HG03457 (cell line): Measurements from ENCODE around the gene F2.
"Not testable (repeated sequence)": the region's sequence is repeated elsewhere in the genome, so short reads cannot be mapped to it uniquely, and the experiment has no call there.

Source experiments
- ATAC-seq: cut with Tn5 transposase; IDR thresholded peaks from one replicate; pipeline ENCODE4 v1.9.1; 2021; ENCODE audit warnings: moderate number of reproducible peaks; ENCODE audit not compliant: unreplicated experiment

F2 gene

DNA sequence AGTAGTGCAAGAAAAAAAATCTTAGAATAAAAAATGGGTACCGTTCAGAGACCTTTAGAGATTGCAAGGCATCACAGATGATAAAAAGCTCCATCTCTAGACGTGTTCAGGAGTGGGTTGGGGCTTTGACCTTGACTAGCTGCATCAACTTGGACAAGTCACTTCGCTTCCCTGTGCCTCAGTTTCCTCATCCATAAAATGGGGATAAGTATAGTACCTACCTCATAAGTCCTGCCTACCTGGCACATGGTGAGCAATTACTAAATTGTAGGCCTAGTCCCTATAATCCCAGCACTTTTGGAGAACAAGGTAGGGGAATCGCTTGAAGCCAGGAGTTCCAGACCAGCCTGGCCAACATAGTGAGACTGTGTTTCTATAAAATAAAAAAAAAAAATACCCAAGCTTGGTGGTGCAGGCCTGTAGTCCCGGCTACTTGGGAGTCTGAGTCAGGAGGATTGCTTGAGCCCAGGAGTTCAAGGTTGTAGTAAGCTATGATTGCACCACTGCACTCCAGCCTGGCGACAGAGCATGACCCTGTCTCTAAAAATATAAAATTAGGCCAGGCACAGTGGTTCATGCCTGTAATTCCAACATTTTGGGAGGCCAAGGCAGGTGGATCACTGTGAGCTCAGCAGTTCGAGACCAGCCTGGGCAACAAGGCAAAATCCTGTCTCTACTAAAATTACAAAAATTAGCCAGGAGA, 6.0 kb upstream of the F2 start:
- ATAC-seq: no peak

GRCh38 chr11:46717825-46718154, 1.2 kb upstream of the F2 start:
- not testable (repeated sequence) for ATAC-seq

DNA sequence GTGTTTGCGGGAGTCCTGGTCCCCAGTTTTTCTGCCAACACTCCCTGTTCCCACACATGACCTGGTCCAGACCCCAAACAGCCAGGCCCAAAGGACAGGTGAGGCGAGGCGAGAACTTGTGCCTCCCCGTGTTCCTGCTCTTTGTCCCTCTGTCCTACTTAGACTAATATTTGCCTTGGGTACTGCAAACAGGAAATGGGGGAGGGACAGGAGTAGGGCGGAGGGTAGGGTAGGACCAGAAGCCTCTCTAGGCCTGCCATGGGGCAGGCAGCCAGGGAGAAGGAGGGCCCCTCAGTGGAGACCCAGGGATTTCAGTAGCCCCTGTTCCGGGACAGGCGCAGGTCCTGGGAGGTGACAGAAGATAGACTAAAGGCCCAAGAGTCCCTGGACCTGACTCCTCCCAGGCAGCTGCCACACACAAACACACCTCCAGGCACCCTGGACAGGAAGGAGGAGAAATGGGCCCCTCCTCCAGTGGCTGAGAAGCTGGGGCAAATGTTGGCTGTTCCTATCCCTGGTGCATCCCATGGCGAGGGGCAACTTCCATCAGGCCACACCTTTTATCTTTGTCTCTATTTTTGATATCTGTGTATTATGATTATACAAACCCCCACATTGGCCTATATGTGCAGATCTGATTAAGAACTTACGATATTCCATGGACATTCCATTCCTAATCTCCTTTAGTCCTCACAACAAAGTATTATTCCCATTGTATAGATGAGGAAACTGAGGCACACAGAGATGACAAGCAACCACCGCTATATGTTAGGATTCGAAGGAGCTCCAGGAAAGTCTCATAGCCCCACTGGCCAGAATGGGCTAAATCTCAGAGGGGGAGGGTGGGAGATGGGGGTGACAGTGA, 626 bp upstream of the F2 start:
- no peak for ATAC-seq

GRCh38 chr11:46719543-46720218, 668 bp downstream of the F2 start:
- no peak for ATAC-seq

GRCh38 chr11:46721286-46721685, 2.3 kb downstream of the F2 start:
- ATAC-seq: no peak

- no peak for ATAC-seq
Observed at GRCh38 chr11:46722566-46723358, 3.7 kb downstream of the F2 start.

DNA sequence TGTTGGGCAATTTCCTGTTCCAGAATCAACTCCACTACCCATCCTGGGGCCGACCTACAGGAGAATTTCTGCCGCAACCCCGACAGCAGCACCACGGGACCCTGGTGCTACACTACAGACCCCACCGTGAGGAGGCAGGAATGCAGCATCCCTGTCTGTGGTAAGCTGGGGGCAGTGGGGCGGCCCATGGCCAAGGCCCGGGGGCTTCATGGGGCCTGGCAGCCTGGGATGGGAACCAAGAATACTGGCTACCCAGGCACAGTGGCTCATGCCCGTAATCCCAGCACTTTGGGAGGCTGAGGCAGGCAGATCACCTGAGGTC, 4.3 kb downstream of the F2 start:
- ATAC-seq: no peak

- no peak for ATAC-seq
Observed at GRCh38 chr11:46724088-46724487, 5.1 kb downstream of the F2 start.

- ATAC-seq: no peak
Observed at GRCh38 chr11:46725338-46726205, 6.6 kb downstream of the F2 start.

DNA sequence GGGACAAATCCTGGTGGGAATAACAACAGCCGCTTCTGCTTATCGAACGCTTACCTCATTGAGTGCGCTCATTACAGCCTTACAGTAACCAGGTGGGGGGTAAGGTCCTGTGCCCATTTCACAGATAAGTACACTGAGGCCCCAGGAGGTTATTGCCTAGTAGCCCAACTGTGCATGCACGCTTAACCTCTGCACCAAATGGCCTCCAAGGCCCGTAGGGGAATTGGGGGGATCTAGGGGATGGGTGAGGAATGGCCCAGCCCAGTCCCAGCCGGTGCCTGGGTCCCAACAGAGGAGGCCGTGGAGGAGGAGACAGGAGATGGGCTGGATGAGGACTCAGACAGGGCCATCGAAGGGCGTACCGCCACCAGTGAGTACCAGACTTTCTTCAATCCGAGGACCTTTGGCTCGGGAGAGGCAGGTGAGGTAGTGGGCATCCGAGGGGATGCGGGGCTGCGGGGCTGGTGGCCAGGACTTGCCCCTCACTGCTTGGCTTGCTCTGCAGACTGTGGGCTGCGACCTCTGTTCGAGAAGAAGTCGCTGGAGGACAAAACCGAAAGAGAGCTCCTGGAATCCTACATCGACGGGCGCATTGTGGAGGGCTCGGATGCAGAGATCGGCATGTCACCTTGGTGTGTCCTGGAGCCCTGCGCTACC, 7.3 kb downstream of the F2 start:
- no peak for ATAC-seq

DNA sequence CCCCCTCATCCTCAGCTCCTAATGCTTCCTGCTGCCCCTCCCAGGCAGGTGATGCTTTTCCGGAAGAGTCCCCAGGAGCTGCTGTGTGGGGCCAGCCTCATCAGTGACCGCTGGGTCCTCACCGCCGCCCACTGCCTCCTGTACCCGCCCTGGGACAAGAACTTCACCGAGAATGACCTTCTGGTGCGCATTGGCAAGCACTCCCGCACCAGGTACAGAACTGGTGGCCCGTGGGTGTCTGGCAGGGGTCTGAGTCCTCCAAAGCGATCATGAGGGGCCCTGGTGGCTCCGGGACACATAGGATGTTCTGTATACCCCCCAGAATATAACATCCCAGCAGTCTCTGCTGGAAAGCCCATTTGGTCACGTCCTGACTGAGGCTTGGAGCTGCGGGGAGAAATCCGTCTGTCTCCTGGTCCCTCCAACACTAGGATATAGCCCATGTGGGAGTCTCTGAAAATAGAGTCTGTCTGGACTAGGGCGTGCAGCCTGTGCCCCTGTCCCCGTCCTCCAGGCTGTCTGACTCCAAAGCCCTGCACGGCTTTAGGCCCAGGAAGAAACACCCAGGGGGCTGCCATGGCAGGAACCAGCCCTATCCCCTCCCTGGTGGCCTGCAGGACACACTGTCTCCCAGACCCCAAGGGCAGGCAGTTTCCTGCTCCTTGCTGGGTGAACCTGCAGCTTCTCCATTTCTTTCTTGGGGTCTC, 9.1 kb downstream of the F2 start:
- ATAC-seq: no peak

DNA sequence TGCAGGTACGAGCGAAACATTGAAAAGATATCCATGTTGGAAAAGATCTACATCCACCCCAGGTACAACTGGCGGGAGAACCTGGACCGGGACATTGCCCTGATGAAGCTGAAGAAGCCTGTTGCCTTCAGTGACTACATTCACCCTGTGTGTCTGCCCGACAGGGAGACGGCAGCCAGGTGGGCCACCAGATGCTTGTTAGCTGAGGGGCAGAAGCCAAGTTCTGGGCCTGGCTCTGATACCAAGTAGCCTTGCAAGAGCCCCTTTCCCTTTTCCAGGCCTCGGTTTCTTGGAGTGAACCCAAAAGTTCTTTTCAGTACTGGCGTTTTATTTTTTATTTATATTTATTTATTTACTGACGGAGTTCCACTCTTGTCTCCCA, 9.6 kb downstream of the F2 start:
- no peak for ATAC-seq

- no peak for ATAC-seq
Observed at GRCh38 chr11:46729110-46730027, 10.4 kb downstream of the F2 start.

DNA sequence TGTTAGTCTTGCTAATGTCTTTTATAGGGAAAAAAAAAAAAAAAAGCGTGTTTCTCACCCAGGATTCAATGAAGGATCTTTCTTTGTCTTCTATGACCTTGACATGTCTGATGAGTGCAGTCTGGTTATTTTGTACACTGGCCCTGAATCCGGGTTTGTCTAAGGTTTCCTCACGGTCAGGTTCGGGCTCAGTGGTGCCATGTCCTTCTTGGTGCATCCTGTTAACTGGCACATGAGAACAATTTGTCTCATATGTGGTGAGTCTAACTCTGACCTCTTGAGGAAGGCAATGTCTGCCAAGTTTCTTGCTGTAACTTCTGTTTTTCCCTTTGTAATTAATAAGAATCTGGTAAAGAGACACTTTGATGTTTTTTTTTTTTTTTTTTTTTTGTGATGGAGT, 12.5 kb downstream of the F2 start:
- no peak for ATAC-seq

GRCh38 chr11:46733234-46733633, 14.2 kb downstream of the F2 start:
- no peak for ATAC-seq

- ATAC-seq: no peak
Observed at GRCh38 chr11:46736146-46736545, 17.1 kb downstream of the F2 start.

DNA sequence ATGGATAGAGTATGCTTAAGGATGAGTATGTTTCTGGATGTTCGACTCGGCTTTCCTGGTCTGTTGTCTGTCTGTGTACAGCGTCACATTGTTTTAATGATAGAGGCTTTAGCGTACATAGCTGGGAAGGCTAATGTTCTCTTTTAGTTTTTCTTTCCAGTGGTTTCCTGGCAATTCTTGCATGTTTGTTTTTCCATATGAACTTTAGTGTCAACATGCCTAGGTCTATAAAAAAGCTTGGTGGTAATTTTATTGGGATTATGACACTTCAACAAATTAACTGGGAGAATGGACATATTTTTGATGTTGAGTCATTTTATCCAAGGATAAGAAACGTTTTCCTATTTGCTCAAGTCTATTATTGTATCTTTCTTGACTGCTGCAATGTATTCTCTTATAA, 17.6 kb downstream of the F2 start:
- no peak for ATAC-seq

DNA sequence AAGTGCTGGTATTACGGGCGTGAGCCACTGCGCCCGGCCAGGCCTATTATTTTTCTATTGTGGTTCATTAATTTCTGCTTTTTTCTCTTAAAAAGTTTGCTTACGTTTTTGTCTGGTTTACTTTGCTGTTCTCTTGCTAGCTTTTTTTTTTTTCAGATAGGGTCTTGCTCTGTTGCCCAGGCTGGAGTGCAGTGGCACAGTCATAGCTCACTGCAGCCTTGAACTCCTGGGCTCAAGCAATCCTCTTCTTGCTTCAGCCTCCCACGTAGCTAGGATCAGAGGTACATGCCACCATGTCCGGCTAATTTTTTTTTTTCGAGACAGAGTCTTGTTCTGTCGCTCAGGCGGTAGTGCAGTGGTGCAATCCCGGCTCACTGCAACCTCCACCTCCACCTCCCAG, 18.7 kb downstream of the F2 start:
- no peak for ATAC-seq
